ENCODE measurements around the gene MTMR3.
A peak's percentile ranks its signal among the peaks of the same experiment; 100 is the strongest.
"Not testable (repeated sequence)": the region's sequence is repeated elsewhere in the genome, so short reads cannot be mapped to it uniquely, and the experiment has no call there.

The MTMR3 gene

DNA sequence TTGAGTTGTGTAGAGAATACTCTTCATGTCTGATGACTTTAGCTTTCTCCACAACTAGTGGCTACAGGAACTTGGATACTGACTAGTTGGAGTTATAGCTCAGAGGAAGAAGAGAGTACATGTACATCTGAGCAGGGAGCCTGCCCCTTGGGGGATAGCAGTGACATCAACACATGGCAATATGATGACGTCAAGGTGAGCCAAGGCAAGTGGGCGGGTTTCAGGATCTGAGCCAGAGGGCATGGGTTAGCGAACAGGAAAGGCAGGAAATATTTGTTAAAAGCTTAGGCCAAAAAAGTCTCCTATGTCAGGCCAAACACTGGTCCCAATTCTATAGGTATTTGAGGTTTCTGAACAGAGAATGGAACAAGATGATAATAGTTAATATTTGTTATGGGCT, 155.2 kb downstream of the MTMR3 start:
- H3K4me3 ChIP-seq (ENCODE audit: low read depth, low read length) = no peak overlapping the region
- peak; percentile 93 for DNase-seq (ENCODE audit: low read depth)

- no peak for DNase-seq (ENCODE audit: low read depth)
- H3K4me3 ChIP-seq (ENCODE audit: low read depth, low read length) = no peak overlapping the region
Observed at GRCh38 chr22:30040499-30041260, 157.7 kb downstream of the MTMR3 start.

DNA sequence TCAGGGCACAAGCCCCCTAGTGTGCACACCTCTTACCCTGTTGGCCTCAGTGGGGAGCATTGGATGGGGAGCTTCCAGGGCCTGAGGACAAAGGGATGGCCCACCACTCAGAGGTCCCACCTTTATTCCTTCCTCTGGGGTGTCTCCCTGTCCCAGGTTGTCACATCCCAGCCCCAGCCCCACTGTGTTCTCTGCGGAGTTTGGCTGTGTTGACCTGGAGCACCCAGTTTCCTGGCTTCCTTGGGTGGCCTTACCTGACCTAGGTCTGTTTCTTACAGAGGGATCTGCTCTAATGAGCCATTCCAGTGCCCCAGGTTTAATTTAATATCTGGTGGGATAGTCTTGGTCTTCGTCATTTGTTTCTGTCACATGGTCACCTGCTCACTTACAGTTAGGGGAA, 158.5 kb downstream of the MTMR3 start:
- H3K4me3 ChIP-seq (ENCODE audit: low read depth, low read length) = no peak overlapping the region
- DNase-seq (ENCODE audit: low read depth) = no peak

DNA sequence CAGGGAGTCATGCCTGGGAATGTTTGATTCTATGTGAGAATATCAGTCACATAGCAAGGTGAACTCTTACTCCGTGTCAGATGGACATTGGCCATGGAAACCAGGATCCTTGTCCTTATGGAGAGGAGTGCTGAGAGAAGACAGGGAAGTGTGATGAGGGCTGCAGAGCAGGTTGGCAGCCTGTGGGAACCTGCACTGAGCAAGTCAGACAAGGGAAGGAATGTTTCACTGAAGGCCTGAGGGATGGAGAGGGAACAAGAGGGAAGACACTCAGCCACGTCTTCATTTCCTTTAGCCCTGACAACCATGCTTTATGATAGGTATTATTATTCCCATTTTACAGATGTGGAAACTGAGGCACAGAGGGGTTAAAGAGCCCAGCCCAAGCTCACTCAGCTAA, 158.9 kb downstream of the MTMR3 start:
- DNase-seq (ENCODE audit: low read depth) = no peak
- H3K4me3 ChIP-seq (ENCODE audit: low read depth, low read length) = no peak overlapping the region

GRCh38 chr22:30043161-30043560, 160.2 kb downstream of the MTMR3 start:
- no peak for DNase-seq (ENCODE audit: low read depth)
- no peak overlapping the region for H3K4me3 ChIP-seq (ENCODE audit: low read depth, low read length)

- no peak overlapping the region for H3K4me3 ChIP-seq (ENCODE audit: low read depth, low read length)
- peak; percentile 95 for DNase-seq (ENCODE audit: low read depth)
Observed at GRCh38 chr22:30044369-30044768, 161.4 kb downstream of the MTMR3 start.

DNA sequence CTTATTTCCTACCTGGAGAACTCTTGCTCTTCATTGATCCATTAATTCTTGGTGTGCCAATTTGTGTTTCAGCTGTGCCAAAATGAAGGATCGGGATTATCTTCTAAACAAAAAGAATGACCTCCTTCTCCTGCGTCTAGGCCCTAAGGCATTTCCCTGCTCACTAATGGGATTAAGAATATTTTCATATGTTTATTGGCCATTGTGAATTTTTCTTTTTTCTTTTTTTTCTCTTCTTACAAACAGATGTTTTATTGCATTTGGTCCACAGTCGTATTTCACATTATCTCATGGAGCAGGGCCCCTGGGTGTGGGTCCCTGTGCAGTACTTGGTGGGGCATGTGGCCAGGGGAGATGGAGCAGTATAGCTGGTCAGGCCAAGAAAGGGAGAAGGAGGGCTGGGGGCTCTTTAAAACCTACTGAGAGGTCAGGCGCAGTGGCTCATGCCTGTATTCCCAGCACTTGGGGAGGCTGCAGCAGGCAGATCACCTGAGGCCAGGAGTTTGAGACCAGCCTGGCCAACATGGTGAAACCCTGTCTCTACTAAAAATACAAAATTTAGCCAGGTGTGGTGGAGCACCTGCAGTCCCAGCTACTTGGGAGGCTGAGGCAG, 162.0 kb downstream of the MTMR3 start:
- DNase-seq (ENCODE audit: low read depth) = no peak
- no peak overlapping the region for H3K4me3 ChIP-seq (ENCODE audit: low read depth, low read length)

DNA sequence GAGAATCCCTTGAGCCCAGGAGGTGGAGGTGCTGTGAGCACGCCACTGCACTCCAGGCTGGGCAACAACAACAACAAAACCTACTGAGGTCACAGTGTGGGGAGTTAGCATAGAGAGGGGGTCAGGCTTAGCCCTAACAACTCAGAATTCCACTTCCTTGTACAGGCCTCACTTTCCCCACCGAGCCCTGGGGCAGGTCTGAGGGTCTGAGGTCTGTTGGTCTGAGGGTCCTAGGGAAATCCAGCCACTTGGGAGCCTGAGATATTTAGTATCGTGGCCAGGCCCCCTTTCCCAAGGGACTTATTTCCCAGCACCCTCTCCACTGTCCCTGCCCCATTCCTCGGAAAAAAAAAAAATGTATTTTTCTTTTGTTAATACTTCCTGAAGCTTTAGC, 162.5 kb downstream of the MTMR3 start:
- no peak for DNase-seq (ENCODE audit: low read depth)
- H3K4me3 ChIP-seq (ENCODE audit: low read depth, low read length) = no peak overlapping the region

DNA sequence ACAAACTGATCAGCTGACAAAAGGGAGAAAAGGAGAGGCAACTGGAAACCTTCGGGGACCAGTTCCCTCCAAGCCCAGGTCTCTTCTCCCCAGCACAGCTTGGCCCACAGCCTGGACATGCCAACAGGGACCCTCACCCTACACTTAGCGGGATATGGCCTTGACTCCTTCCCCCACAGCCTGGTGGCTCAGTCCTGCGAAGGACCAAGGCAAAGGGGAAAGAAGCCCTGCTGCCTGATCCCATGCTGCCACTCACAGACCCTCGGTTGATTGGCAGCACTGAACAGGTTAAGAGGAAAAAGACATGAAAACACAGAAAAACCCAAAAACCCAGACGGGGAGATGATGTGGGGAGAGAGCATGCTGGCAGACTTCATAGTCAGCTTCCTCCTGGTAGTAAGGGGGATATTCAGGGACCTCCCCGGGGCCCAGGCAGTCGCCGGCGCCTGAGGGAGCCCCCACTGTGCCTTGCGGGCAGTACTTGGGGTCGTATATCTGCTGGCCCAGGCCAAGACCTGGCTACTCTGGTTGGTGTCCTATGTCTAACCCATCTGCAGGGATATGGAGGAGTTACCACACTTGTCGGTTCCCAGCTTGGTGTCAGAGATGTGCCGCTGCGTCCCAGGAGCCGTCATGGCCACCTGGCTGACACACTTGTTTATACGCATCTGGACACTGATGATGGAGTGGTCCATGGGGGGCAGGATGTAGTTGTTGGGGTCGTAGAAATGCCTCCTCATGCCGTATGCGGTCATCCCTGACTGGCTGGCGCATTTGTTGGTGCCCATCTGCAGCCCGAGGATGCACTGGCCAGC, 163.1 kb downstream of the MTMR3 start:
- DNase-seq (ENCODE audit: low read depth) = no peak
- no peak overlapping the region for H3K4me3 ChIP-seq (ENCODE audit: low read depth, low read length)

DNA sequence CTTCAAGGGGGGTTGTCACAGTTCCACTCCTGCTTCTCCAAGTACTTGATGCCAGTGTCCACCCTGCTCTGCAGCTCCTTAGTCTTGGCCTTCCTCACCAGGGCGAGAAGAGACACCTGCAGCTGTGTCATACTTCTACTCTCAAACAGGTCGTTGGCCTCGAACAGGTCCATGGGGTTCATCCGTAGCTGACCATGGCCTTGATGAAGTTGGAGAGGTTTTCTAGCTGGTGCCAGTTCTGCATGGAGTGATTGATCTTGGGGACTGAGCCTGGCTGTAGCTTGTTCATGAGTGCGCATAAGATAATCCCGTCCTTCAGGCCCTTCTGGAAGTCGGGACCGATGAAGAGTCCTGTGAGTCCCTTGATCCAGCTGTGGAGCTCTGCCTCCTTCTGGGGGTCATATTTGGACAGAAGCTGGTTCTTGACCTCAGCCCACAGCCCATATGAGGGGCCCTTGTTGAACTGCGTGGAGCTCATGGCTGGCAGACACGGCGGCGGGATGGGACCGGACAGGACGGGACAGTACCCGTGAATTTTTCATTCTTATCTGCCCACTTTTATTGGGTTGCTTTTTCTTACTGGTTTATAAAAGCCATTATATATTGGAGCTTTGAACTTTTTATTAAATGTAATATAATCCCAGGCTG, 163.9 kb downstream of the MTMR3 start:
- DNase-seq (ENCODE audit: low read depth) = no peak
- no peak overlapping the region for H3K4me3 ChIP-seq (ENCODE audit: low read depth, low read length)

DNA sequence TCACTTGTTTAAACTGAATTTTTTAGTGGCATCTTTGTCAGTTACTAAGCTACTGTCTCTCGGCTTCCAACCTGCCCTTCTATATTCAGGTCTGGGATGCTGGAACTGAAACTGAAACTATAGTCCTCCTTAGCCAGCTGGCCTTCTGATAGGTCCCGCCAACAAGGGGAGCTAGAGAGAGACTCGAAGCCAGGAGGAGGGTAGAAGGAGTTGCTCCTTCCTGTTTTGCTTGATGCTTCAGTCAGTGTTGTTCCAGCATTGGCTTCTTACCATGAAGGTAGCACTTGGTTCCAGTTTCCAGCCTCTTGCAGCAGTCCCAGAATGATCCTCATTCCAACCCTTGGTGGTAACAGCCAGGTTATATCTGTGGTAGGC, 164.4 kb downstream of the MTMR3 start:
- no peak for DNase-seq (ENCODE audit: low read depth)
- H3K4me3 ChIP-seq (ENCODE audit: low read depth, low read length) = no peak overlapping the region

DNA sequence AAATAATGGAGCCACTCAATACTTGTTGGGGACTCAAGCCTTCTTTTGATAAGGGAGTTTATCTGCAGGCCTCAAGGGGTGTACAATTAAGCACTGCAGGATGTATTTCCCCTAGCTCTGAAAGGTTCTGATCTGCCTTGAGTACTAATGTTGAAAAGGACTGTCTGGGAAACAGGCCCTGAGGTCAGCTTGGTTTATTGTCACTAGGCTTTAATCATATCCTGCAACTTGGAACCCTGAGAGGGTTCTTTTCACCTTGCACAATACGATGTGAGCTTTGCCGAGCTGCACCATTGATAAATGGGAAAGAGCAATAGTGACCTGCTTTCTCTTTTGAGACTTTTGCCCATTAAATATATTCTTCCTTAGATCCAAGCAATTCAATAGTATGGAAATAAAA, 165.7 kb downstream of the MTMR3 start:
- H3K4me3 ChIP-seq (ENCODE audit: low read depth, low read length) = no peak overlapping the region
- no peak for DNase-seq (ENCODE audit: low read depth)

DNA sequence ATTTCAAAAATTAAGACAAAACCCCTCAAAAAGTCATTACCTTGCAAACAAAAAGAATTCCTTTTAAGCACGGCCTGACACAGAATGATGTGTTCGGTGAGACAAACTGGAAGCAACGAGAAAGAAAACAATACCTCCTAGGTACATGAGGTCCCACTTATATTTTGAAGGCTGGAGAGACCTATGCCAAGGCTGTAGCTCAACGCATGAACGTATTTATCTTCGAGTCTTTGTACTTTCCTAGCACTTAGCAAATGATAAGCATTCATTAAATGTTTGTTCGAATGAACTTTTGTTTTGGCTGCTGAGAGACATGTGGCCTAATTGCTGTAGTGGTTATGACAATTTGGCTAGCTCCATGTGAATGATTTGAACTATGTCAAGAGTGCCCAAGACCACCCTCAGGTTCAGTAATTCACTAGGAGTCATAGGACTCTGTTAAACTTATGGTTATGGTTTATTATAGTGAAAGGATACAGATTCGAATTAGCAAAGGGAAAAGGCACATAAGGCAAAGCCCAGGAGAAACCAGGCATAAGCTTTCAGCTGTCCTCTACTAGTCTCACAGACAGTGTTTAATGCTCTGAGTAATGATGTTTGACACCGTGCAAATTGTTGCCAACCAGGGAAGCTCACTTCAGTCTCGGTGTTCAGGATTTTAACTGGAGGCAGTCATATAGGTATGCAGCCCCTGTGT, 171.2 kb downstream of the MTMR3 start:
- no peak for DNase-seq (ENCODE audit: low read depth)
- no peak overlapping the region for H3K4me3 ChIP-seq (ENCODE audit: low read depth, low read length)

GRCh38 chr22:30054764-30055069, 171.7 kb downstream of the MTMR3 start:
- H3K4me3 ChIP-seq (ENCODE audit: low read depth, low read length) = no peak overlapping the region
- no peak for DNase-seq (ENCODE audit: low read depth)

DNA sequence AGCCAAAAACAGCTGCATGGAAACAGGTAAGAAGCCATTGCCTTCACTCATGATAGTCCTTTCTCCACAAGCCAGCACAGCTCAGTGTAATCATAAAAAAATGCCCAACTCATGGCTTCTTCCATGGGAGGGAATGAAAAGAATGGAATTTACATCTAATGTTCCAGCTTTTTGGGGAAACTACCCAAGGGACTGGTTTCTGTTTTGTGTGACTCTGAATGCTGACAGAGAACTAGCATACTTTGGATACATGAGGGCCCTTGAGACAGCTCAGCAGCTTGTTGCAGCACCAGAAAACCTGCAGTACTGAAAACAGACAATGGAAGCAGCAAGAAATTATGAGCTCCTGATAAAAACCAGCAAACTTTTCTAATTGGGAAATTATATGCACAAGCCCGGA, 173.0 kb downstream of the MTMR3 start:
- no peak overlapping the region for H3K4me3 ChIP-seq (ENCODE audit: low read depth, low read length)
- no peak for DNase-seq (ENCODE audit: low read depth)

DNA sequence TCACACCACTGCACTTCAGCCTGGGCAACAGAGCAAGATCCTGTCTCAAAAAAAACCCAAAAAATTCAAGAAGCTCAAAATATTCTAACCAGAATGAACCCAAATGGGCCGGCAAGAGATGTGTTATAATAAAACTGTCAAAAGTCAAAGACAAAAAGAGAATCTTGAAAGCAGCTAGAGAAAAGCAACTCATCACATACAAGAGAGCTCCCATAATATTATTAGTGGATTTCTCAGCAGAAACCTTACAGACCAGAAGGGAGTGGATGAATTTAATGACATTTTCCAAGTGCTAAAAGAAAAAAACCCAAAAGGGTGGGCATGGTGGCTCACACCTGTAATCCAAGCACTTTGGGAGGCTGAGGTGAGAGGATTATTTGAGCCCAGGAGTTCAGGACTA, 174.4 kb downstream of the MTMR3 start:
- no peak for DNase-seq (ENCODE audit: low read depth)
- H3K4me3 ChIP-seq (ENCODE audit: low read depth, low read length) = no peak overlapping the region

DNA sequence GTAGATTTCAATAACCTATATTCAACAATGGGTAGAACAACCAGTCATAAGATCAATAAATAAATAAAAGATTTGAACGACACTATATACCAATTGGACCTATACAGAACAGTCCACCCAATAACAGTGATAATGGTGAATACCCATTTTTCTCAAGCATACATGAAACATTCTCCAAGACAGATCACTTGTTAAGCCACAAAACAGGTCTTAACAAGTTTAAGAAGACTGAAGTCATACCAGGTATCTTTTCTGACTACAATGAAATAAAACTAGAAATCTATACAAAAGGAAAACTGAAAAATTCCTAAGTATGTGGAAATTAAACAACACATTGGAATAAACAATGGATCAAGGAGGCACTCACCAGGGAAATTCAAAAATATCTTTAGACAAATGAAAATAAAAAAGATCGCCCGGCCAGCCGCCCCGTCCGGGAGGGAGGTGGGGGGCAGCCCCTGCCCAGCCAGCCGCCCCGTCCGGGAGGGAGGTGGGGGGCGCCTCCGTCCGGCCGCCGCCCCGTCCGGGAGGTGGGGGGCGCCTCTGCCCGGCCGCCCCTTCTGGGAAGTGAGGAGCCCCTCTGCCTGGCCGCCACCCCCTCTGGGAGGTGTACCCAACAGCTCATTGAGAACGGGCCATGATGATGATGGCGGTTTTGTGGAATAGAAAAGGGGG, 176.5 kb downstream of the MTMR3 start:
- H3K4me3 ChIP-seq (ENCODE audit: low read depth, low read length); DNase-seq (ENCODE audit: low read depth): not testable (repeated sequence)

DNA sequence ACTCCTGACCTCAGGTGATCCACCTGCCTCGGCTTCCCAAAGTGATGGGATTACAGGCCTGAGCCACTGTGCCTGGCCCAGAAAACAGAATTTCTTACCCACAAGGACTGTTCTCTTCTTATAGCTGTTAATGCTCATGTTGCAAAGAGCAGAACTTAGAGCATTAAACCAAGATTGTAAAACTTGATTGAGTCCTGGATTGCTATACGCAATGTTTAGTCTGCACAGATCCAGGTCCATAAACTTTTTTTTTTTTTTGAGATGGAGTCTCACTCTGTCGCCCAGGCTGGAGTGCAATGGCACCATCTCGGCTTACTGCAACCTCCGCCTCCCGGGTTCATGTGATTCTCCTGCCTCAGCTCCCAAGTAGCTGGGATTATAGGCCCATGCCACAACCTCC, 178.1 kb downstream of the MTMR3 start:
- not testable (repeated sequence) for DNase-seq (ENCODE audit: low read depth)

DNA sequence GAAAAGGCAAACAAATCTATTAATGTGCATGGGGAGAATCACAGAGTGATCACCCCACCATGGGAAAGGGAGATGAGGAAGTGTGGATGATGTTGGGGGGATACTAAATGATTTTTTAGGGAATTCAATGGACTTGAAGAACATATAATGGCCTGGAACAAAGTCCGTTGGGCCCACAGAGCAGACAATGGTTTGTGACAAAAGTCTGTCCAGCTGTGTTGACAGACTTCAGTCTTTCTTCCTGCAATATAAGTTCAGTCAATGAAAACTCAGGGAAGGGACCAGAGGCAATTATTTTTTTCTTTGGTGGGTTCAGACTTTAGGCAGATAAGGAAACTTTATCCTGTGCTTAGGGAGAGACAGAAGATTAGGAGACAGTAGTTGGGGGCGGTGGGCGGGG, 179.3 kb downstream of the MTMR3 start:
- H3K4me3 ChIP-seq (ENCODE audit: low read depth, low read length) = no peak overlapping the region
- no peak for DNase-seq (ENCODE audit: low read depth)

More for the DNA sequence above, 178.1 kb downstream of the MTMR3 start:
- H3K4me3 ChIP-seq (ENCODE audit: low read depth, low read length) = not testable (repeated sequence)
